Smooth muscle cell of the brain vasculature (primary cell): ENCODE measurements around the gene SH3BP2.

Experiments
- DNase-seq: peaks from one replicate; pipeline ENCODE4 v3.0.0-alpha.2; 2012; ENCODE audit warnings: low read depth, low spot score

Gene SH3BP2

DNA sequence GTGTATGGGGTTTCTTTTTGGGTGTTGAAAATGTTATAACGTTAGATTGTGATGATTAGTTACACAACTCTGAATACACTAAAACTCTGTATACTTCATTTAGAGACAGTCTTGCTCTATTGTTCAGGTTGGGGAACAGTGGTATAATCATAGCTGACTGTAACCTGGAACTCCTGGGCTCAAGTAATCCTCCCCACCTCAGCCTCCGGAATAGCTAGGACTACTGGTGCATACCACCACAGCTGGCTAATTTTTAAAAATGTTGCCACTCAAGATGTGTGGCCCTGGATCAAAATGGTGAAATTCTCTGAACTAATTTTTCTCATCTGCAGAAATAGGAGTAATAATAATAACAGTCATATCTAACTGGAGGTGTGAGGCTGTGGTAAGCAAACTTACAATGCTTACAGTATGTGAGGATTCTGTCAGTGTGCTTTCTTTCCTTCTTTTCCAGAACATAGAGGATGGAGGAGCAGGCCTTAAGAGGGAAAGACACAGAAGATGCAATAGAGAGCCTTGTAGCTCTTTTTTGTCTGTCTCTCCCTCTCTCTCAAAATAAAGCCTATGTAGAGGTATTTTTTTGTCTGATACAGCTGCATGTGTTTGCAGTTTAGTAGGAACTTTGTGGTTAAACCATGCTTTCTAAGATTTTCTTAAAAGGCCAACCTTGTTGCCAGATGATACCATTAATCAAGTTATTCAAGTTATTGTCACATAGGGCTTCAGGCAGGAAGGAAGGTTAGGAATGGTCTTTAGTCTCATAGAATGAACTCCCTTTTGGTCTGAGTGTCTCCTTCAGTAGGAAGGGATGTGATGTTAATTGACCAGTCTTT is 58.3 kb downstream of the SH3BP2 start:
- DNase-seq, result no peak

DNA sequence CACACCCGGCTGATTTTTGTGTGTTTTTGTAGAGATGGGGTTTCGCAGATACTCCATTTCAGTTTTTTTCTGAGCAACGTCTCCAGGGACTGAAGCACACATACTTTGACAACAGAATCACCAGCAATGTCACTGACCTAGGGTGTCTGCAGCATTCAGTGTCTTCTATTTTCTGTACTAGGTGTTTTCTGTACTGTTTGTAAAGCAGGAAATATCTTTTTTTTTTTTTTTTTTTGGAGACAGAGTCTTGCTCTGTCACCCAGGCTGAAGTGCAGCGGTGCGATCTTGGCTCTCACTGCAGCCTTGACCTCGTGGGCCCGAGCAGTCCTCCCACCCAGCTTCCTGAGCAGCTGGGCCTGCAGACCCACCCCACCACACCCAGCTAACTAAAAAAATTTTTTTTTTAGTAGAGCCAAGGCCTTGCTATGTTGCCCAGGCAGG is 59.6 kb downstream of the SH3BP2 start:
- DNase-seq, result no peak

DNA sequence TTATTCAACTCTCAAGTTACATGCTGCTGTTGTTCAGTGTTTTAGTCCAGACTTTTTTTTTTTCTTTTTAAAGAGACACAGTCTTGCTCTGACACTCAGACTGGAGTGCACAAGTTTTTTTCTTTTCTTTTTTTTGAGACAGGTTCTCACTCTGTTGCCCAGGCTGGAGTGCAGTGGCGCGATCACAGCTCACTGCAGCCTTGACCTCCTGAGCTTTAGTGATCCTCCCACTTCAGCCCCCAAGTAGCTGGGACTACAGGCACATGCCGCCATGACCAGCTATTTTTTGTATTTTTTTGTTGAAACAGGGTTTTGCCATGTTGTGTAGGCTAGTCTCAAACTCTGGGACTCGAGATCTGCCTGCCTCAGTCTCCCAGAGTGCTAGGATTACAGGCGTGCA is 62.7 kb downstream of the SH3BP2 start:
- no peak for DNase-seq

DNA sequence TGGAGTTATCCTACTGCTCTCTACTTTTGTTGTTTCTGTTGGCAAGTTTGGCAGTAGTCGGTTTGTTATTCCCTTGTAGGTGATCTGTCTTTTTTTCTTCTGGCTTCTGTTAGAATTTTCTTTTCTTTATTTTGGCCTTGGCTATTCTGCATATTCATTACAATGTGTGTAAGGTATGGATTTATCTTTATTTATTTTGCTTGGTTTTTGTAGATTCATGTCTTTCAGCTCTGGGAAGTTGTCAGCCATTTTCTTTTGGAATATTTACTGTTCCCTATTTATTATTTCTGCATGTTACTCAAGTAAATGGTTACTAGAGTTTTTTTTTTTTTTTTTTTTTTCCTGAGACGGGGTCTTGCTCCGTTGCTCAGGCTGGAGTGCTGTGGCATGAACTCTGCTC is 63.4 kb downstream of the SH3BP2 start:
- no peak for DNase-seq

DNA sequence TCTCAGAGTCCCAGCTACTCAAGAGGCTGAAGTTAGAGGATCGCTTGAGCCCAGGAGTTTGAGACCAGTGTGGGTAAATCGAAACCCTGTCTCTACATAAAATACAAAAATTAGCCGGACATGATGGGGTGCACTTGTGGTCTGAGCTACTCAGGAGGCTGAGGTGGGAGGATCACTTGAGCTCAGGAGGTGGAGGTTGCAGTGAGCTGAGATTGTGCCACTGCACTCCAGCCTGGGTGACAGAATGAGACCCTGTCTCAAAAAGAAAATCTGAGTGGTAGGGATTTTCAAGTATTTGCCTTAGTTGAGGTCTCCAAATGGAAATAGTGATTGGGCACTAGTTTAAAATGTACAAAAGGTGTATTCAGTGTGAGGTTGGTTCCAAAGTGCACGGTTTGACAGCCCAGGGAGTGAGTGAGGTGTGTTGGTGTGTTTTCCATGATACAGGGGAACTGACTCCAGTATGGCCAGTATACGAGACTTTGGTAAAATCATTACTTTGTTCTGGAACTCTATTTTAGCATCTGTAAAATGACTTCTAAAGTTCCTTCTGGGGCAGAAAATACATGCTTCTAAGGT is 64.6 kb downstream of the SH3BP2 start:
- DNase-seq, result no peak

DNA sequence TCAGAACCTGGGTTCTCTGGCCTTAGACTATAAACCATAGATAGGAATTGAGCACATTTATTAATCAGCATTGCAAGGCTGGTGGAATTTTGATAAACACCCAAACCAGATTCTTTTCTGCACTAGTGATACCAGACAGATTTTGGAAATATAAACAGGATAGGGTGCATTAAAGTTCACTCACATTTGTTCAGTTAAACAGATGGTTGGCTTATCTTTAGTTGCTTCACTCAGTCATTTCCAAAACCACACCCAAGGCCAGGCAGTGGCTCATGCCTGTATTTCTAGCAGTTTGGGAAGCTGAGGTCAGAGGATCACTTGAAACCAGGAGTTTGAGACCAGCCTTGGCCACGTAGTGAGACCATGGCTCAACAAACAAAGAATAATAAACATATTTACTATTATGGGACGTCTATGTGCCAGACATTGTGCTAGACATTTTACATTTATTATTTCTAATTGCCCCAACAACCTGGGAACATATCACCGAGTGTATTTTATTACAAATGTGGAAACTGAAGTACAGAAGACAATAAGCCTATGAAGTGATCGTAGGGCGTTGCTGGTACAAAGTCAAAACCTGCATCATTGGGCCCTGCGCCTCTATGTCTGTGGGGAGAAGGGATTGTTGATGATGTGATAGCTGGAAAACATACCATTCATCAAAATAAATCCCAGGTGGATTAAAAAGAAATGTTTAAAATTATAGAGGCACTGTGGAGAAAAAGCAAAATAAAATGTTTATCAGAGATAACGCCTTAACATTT is 65.7 kb downstream of the SH3BP2 start:
- DNase-seq, result no peak

DNA sequence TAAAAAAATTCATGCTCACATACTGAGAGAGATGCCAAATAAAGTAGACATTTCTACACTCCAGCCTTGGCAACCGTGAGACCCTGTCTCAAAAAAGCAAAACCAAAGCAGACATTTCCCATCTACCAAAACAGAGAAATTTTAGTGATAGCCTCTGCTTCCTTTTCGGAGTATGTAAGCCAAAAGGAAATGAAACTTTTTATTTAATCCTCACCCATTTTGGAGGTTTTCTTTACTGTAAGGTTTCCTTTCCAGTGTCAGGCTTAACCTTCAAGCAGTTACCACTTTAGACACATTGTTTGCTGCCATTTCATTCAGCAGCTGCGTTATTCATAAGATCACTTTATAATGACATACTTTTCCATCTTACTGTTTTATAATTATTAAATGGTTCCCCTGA is 66.6 kb downstream of the SH3BP2 start:
- no peak for DNase-seq

DNA sequence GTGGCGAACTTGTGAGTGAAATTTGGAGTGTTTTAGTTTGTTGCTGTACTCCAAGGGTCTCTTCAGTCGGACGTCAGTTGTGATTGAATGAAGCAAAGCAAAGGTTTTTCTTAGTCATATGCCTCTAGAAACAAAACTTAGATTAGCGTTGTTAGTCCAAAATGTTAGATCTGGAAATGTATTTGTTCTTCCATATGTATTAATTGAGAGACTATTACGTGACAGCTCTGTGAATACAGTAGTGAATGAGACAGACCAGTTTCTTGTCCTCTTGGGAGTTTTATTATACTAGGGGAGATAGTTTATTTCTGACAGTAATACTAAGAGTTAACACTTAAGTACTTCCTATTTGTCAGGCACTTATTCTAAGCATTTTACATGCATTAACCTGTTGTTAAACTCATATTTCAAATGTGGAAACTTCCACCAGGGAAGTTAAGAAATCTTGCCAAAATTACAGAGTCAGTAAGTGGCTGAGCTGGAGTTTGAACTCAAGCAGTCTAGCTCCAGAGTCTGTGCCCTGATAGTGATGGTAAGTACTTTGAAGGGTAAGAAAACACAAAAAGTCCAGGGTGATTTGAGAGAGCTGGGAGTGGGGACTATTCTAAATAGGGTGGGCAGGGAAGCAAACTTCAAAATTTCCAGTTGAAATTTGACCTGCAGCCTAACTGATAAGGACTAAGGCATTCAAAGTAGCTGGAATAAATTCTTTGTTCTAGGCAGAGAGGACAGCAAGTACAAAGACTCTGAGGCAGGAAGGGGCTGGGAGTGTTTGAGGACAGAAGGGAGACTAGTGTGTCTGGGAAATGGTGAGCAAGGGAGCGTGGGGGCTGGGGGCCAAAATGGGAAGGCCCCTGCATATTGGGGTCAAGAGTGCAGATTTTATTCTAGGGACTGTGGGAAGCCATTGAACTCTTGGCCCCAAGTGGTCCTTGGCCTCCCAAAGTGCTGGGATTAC is 67.8 kb downstream of the SH3BP2 start:
- no peak for DNase-seq

DNA sequence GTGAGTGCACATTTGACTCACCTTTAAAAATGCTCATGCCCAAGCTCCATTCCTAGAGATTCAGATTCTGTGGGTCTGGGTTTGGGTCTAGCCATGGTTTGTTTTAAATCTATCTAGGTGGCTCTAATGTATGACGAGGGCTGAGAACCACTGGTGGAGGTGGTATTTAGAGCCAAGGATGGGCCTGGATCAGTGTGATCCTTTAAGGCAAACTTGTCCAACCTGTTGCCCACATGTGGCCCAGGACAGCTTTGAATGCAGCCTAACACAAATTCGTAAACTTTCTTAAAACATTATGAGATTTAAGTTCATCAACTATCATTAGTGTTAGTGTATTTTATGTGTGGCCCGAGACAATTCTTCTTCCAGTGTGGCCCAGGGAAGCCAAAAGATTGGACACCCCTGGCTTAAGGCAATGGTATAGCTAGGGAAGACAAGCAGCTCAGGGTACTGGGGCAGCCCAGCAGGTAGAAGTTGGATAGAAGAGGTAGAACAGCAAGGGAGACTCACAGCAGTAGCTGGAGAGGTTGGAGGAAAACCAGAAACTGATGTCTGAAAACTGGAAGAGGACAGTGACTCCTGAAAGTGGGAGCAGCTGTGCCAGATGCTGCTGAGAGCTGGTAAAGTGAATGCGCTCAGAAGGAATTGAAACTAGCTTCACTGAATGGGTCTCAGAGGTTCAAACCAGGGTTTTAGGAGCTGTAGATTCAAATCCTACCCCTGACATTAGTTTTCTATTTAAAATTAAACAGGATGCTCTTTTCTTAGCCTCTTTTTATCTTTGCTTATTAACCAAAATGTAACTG is 68.9 kb downstream of the SH3BP2 start:
- DNase-seq, result no peak

DNA sequence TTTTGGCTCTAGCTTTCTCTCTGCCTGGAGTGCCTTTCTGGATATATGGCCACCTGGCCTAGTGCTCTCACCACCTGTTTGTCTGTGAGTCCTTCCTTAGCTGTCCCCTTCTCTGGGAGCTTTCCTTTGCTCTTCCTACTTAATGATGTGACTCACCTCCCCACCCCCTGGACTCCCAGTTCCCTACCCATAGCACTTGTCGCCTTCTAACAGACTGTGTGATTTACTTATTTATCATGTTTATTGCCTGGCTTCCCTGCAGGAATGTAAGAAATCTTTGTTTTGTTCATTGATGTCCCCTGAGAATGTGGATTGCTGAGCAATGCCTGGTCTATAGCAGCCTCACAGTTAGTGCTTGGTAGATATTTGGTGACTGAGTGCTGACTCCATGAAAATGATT is 69.6 kb downstream of the SH3BP2 start:
- DNase-seq, result no peak

DNA sequence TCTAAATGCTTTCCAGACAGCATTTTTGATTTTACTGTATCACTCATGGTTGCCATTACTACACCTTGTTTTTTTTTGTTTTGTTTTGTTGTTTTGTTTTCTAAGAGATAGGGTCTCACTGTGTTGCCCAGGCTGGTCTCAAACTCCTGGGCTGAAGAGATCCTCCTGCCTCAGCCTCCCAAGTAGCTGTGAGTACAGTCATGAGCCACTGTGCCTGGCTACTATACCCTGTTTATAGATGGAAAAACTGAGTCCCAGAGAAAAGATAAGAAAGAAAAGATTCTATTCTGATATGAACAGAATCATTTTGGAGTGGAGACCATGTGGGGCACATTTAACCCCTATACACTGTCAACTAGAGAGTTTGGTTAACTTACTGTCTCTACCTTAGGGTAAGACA is 70.8 kb downstream of the SH3BP2 start:
- DNase-seq, result no peak

DNA sequence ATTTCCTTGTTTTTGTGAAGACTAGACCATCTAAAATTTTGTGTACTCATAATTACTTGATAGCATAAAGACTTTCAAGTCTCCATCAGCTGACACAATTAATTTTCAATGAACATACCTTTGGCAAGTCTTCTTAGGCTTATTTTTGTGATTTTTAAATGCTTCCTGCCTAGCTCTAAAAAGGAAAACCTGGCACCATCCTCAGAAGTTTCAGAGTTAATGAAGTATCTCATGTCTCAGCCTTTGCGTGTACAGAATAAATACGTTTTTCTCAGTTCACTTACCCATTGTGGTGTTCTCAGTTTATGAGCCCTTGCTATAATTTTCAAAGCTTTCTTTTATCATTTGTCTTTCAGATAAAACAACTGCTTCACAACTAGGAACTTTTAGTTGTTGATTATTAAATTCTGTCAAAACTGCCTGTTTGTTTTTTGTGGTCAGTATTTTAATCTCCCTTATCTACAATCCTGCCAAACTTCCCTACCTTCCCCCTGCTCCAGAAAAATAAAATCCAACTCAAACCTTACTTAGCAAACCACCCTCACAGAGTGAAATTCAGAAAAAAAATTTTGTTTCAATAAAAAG is 72.4 kb downstream of the SH3BP2 start:
- no peak for DNase-seq

DNA sequence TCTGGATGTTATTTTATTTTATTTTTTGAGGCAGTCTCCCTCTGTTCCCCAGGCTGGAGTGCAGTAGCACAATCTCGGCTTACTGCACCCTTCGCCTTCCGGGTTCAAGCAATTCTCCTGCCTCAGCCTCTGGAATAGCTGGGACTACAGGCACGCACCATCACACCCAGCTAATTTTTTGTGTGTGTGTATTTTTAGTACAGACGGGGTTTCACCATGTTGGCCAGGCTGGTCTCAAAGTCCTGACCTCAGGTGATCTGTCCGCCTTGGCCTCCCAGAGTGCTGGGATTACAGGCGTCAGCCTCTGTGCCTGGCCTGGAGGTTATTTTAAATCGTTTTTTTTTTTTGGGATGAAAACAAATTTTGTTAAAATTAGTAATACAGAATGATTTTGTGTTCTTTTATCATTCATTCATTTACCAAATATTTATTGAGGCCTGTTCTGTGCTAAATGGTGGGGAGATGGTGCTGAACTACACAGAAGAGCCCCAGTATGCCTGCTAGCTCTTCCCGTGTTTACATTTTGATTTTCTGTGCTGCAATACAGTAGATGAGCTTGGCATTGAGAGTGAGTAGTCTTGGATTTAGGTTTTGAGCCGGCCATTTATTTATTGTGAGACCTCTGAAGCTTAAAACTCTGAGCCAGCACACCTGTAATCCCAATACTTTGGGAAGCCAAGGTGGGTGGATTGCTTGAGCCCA is 73.4 kb downstream of the SH3BP2 start:
- no peak for DNase-seq

DNA sequence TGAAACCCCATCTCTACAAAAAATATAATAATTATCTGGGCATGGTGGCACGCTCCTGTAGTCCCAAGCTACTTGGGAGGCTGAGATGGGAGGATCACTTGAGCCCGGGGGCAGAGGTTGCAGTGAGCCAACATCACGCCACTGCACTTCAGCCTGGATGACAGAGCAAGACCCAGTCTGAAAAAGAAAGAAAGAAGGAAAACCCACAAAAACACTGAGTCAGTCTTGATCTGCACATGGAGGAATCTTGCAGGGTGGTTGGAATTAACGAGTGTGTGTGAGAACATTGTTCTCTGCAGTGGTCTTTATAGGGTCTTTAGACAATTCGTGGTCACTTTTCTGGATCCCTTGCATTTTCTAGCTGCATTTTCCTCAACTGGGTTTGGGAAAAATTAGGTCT is 74.0 kb downstream of the SH3BP2 start:
- no peak for DNase-seq

DNA sequence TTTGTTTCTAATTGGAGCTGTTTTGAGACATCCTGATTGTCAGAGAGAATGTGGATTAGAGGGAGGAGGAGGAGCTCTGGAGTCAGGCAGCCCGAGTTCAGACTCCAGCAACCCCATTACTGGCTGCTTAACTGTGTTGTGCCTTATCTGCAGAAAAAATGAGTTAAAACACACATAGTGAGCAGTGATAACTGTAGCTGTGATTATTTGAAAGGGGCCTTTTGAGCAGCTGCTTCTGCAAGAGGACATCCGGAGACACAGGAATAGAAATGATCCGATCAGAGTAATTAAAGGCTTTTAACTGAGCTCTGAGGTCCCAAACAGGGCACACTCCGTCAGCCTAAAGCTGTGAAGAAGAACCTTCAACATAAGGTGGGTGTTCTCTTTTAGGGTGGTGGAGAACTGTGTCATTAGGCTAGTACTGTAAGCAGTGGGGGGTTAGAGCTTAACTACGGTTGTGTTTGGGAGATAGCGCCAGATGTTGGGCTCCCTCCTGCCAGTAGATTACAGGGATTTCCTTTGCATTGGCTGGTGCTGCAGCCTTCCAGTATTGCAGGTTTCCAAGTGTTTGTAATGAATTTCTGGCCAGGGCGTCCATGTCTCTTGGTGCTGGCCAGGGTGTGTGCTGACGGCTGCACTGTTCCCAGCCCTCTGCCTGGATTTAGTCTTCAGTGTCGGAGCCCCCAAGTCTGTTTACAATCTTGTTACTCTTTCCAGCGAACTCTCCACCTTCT is 75.0 kb downstream of the SH3BP2 start:
- no peak for DNase-seq

DNA sequence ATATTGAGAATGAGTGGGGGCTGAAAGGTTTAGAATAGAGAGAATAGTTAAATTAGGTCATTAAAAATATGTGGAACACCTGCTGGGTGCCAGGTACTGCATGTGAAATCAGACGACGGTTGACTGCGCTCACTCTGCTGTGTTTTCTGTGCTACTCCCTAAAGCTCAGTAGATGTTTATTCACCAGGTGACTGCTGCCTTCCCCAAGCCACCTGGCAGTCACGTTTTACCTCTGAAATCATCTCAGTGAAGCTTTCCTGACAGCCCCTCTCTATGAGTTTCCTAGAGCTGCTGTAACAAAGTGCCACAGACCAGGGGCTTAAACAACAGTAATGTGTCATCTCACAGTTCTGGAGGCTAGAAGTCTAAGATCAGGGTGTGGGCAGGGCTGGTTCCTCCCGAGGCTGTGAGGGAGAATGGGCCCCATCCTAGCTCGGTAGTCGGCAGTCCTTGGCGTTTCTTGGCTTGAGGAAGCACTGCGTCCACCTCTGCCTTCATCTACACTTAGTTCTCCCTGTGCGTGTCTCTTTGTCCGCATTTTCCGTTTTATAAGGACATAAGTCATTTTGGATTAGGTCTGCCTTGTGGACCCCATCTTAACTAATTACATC is 76.1 kb downstream of the SH3BP2 start:
- no peak for DNase-seq

DNA sequence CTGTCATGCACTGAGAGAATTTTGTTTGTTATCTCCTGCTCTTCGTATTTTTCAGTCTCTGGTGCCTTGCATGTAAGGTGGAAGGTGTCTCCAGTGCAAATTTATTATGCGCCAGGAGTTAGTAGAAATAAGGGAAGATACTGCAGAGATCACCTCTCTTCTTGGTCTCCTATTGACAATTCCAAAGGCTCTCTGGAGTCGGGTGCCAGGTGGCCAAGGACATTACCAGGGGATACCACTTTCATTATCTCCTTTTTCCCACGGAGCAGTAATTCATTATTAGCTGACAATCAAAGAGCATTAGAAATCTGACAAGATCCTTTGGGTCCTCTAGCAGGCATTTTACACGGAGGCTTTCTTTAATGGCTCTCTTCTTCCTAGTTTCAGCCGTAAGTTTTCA is 76.8 kb downstream of the SH3BP2 start:
- DNase-seq, result no peak

DNA sequence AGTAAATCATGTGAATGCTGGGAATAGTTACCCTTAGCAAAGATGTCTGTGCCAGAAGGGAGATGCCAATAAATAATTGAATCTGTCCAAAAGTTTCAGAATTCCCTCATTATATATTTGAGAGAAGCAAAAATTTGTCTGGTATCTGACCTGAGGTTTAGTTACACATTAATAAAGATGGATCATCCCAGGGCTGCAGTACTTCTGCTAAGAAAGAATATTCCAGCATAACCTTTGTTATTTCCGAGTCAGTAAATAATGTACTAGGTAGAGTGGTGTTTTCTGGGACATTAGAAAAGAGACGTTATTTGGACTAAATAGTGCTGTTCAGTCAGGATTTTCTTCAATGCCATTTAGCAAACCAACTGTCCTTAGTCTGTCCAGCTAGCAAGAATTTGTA is 77.2 kb downstream of the SH3BP2 start:
- no peak for DNase-seq

DNA sequence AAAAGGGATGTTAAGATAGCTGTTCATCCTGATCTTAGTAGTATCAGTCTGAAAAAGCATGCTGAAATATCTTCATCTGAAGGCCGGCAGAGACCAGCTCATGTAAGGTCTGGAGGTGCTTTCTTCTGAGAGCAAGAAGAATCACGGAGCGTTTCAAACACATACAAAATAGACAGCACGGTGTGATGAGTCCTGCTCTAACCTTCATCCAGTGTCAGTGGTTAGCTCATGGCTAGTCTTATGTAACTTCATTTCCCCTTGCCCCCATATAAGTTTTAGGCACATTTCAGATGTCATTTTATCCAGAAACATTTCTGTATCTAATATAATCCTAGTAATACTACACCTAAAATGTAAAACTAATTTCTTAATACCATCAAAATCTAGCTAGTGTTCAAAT is 78.6 kb downstream of the SH3BP2 start:
- no peak for DNase-seq
